Esophagus muscularis mucosa (tissue), 3 donors: ENCODE measurements around the gene DIDO1.

ENCODE experiments used
- CTCF ChIP-seq, 3 experiments: fragments of 200-600 bp in 2 of 3; fragments of 450-650 bp in 1 of 3; sonication (generic) in 2 of 3; IDR thresholded peaks; one replicate each; pipeline ENCODE4 v1.5.1; 2017 to 2019; ENCODE audit warnings: antibody characterized with exemption in 3 of 3, mild to moderate bottlenecking in 2 of 3, moderate library complexity in 1 of 3
- POLR2A ChIP-seq: fragments of 450-650 bp; IDR thresholded peaks from one replicate; pipeline ENCODE4 v1.6.1; 2017; ENCODE audit warnings: antibody characterized with exemption, moderate library complexity, mild to moderate bottlenecking, low read depth

GRCh38 chr20:62952968-62953838 lies 26.9 kb upstream of the DIDO1 start:
- TF ChIP-seq CTCF (IDR thresholded peaks at IDR 0.05): no peak
- TF ChIP-seq POLR2A: no peak
